Activated CD8-positive, alpha-beta memory T cell treated with anti-CD3 and anti-CD28 coated beads, Interleukin-2, amount 50 U/mL, for 48 hours (primary cell): ENCODE data around the gene STOX2.

ENCODE experiments used
- DNase-seq: peaks from one replicate; pipeline ENCODE4 v3.0.0-alpha.2; 2020

Gene STOX2, protein sequence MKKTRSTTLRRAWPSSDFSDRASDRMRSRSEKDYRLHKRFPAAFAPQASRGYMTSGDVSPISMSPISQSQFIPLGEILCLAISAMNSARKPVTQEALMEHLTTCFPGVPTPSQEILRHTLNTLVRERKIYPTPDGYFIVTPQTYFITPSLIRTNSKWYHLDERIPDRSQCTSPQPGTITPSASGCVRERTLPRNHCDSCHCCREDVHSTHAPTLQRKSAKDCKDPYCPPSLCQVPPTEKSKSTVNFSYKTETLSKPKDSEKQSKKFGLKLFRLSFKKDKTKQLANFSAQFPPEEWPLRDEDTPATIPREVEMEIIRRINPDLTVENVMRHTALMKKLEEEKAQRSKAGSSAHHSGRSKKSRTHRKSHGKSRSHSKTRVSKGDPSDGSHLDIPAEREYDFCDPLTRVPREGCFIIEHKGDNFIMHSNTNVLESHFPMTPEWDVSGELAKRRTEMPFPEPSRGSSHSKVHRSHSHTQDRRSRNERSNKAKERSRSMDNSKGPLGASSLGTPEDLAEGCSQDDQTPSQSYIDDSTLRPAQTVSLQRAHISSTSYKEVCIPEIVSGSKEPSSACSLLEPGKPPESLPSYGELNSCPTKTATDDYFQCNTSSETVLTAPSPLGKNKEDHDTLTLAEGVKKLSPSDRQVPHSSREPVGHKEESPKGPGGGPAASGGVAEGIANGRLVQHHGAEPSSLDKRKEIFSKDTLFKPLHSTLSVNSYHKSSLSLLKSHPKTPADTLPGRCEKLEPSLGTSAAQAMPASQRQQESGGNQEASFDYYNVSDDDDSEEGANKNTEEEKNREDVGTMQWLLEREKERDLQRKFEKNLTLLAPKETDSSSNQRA (N-terminal part only)

DNA sequence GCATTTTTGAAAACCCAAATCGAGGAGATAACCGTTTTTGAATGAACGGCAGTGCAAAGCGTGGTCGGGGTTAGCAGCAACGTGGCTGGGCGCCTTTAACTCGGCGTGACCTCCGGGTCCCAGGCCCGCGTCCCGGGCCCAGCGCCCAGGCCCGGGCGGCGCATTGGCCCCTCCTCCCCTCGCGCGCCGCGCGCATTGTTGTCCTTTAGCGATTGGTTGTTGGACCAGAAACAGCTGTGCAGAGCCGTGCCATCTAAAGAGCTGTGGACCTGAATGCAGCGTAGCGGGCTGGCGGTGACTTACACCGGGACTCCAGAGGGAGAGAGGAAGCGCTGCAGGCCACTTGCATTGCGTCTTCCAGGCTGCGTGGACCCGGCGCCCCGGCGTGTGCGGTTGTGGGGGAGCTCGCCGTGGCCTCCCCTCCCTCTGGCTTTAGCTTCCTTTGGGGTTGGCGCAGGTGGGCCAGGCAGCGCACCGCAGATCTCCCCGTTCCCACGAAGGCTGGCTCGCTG lies at the start of gene STOX2:
Gene STOX2, plus strand, starts transcription at position 227 of the 512 bp plus-strand sequence. CDS start 1,484 bp downstream, outside the sequence.
- peak; percentile 56 for DNase-seq

DNA sequence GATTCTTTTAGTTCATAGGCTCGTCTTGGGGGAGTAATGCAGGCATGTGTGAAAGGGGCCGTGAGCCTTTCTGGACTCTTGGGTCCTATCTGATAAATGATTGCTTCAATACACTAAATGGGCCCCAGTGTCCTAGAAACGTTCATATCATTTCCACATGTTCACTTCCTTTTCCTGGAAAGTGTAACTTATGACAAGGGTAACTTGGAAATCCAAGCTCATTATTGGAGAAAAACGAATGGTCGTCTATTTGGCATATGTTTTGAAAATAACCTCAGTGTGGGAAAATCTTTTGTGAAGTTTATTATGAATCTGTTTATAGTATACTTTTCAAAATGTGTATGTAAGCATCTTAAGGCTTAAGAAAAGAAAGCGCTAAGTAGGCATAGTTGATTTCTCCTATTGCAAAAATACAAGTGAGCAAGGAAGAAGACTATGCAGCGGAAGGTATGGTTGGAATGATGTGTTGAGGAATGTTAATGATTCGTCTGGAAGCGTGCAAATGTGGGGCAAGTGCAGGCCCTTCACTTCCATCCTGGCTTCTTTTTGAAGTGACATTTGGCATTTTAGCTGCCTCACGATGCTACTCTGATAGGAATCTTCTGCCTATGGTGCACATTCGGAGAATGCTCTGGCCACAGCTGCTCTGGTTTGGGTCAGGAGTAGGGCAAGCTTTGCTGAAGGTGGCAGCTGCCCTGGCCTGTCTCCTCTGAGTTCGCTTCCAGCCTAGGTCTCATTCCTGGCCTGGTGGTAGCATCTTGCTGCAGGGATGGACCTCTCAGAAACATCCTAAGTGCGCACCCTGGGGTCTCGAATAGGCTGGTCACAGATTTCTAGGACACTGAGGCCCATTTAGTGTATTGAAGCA lies 49.5 kb upstream of the STOX2 start:
- DNase-seq, result no peak

DNA sequence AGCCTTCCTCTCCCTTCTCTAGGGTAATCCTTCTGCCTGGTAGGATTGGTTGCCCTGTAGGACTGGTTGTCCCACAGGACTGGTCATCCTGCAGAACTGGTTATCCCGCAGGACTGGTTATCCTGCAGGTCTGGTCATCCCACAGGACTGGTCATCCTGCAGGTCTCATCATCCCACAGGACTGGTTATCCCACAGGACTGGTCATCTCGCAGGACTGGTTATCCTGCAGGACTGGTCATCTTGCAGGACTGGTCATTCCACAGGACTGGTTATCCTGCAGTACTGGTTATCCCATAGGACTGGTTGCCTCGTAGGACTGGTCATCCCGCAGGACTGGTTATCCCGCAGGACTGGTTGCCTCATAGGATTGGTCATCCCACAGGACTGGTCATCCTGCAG lies 48.1 kb upstream of the STOX2 start:
- DNase-seq, result no peak

DNA sequence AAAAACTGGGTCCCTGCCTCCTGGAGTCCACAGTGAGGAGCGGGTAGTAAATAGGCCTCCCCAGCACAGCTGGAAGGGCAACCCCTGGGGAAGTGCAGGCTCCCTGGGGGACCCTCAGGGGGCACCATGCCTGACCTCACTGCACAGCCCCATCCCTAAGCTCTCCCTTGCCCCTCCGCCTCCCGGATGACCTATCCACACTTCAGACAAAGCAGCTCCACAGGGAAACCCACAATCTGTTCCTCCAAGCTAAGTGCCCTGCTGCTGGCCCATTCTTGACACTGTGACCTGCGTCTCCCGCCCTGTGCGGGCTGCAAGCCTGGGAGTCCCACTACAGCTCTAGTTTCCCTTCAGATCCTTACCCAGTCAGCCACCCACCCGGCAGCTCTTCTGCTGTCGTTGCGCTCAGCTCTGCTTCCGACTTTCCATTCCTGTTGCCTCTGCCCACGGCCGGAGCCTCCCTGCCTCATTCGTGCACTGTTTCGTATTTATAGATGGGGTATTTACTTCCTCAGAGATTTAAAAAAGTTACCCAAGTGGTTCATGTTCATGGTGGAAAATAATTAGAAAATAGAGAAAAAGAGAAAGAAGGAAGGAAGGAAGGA lies 47.0 kb upstream of the STOX2 start:
- no peak for DNase-seq

DNA sequence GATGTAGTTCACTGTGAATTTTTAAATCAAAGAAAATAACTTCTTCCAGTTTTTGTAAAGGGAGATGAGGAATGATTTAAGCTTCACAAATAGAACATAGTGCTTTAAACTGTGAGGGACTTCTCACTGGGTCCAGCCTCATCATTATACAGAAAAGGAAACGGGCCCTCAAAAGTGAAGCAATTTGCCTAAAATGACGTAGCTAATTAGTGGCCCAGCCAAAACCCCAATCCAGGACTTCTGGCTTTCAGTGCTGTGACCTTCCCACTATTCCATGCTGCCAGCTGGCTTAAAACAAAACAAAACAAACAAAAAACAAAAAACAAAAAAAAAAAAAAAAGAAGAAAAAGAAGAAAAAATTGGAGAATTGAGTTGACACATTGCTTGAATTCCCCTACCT lies 45.0 kb upstream of the STOX2 start:
- DNase-seq, result no peak

DNA sequence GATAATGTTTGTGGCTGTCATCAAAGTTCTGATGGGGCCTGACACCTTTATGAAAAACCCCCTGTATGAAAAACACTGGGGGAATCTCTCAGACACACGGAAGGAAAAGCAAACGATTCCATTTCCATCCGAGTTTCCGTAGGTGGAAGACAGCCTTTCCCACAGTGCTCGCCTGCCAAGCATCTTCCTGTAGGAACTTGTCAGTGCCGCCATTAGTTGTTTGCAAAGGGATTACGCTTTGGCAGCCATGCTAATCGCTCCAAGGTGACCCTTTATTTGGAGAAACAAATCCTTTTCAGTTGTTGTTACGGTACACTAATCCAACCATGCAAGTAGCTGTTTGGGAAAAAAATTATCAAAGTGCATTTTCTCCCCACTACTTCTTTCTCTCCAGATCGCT lies 44.4 kb upstream of the STOX2 start:
- no peak for DNase-seq

DNA sequence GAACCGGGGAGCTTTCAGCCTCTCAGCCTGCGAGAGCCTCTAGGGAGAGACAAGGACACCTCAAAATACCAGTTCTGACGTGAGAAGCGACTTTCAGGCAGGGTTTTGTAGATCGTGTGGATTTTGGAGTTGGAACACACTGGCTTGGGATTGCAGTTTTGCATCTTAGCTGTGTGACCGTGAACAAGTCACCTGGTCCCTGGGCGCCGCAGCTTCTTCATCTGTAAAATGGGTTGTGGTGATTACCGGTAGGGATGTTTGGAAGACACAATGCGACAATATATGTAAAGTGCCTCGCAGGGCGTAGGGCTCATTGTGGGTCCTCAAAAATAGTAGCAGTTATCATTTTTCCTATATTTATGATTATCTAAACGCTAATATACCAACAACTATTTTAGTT lies 43.7 kb upstream of the STOX2 start:
- DNase-seq, result no peak

DNA sequence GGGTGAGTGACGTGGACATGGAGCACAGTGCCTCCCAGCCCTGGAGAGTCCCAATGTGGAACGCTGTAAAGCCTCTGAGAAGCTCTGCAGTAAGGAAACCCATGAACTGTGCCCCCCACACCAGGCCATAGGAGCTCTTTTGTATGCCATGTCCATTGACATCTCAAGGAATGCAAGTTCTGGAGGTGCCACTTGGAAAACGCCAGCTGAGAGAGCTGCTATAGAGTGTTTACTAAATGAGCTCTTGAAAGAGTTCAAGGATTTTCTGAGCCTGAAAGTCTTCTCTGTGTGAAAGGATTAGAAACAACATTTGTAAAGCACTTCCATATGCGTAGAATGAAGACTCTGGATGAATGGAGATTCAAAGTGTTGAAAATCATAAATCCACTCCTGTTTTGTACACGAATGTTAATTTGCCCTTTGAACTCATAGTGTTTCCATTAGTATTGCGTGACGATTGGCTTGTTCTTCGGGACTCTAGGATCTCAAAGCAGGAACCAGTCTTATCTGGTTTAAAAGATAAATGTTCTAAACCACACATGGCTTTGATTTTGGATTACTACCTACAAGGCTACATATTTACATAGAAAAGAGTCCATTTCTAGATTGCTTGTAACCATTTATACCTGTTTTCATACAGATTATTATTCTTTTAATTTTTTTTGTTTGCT lies 41.8 kb upstream of the STOX2 start:
- no peak for DNase-seq

DNA sequence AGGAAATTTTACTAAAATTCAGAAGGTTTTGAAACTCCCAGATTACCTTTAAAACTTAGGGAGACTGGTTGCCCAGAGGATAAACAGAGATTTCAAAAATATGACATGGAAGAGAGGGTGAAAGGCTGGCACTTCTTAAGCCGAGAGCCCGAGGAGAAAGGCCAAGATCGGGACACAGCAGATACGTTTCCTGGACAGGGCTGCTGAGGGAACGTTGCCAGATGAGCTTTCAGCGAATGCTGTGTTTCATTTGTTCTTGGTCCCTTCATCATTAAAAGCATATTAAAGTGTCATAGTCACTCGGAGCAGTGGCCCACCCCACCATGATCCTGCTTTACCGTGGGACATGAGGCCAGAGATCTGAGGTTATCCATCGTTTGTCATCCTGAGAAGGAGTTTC lies 37.9 kb upstream of the STOX2 start:
- DNase-seq, result no peak

DNA sequence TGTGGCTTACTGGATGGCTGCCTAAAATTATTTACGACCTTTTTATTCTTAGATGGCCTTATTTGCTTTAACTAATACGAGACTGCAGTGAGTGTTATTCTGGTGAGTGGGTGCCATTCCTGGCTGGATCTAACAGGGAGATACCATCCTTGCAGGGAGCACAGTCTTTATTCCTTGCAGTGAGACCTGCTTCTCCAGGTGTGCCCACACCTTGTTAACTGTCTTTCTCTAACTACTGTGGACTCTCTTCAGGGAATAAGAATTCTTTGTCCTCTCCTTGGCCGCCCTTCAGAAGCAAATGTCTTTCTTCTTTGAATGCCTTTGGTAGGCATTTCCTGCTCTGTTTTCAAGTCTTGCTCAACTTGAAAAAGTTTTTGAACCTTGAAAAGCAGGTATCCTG lies 34.1 kb upstream of the STOX2 start:
- DNase-seq, result no peak

DNA sequence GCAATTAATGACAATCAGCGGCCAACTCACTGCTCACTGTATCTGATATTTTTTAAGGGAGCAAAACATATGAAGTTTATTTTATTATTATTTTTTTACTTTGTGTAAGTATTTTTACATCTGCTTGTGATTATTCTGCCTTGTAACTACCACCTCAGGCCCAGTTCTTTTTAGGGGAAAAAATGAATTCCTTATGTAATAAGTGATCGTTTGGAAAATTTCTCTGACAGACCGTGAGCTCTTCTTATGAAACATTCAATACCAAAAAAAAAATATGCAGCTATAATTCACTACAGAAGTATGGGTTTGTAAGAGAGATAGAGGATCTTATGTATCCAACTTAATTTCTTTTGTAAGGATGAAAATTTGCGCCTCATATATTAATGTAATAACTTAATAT lies 33.5 kb upstream of the STOX2 start:
- DNase-seq, result no peak

DNA sequence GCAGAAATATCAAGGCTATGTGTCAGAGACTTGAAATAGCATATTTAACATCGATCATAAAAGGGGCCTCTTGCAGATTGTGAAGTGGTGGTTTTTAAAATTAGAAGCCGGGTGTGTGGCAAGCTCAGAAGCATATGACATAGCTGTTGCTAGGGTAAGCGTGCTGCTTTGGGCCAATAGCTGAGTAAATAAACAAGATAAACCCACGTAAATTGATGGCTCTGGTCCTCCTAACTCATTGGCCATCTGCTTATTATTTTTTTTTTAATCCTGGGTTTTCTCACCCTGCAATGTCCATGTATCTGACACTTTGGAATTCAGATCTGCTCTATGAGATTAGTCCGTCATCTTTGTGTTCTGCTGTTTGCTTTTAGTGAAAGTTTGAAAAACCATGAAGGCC lies 32.6 kb upstream of the STOX2 start:
- no peak for DNase-seq

DNA sequence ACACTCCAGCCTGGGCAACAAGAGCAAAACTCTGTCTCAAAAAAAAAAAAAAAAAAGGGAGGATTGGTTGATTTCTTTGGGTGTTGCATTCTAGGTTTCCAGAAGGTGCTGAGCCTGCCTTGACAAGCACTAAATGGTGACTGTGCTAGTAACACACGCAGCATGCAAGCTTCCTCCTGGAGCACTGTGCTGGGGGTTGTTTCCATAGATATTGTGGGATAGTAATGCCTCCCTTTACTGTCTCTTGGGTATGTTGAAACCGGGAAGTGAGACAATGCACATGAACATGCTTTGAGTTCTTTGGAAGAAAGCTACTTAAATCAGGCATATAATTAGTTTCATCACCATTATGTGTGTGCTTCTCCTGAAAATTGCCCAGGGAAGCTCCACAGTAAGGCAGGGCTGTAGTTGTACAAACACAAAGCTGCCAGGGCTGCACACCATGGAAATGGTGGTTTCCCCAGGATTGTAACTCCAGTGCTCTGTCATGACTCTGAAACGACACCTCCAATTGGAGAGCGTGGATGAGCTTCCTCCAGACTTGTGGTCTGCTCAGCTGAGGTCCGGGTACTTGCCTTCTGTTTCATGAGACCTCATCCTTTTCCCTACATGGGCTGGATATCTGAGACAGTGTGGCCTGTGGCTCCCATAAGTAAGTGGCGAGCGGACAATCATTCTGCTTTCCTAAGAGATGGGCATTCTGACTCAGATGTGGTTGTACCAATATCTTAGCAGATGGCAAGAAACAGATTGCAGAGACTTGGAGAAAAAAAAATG lies 31.5 kb upstream of the STOX2 start:
- DNase-seq, result no peak

DNA sequence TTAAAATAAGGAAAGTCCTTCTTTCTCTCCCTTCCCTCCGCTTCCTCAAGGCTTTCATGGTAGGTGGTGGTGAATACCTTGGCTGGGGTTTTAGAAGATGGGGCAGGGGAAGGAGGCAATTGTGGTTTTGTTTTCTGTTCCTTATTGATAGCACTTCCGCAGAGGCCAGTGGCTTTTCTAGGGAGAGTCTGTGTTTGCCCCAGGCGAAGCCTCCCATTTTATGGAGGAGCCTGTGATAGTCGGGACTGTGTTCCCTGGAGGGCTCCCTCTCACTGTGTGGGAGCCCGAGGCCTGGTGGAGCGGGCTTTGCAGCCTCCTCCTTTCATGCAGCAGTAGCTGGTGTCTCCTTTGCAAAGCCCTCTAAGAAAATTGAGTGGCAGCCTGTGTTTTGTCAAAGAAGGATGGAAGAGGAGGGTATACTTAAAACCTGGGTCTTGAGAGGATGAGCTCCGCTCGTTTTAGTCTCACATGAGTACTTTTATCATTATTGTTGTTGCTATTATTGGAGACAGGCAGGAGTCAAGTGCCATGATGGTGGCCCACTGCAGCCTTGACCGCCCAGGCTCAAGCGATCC lies 29.8 kb upstream of the STOX2 start:
- DNase-seq, result no peak

DNA sequence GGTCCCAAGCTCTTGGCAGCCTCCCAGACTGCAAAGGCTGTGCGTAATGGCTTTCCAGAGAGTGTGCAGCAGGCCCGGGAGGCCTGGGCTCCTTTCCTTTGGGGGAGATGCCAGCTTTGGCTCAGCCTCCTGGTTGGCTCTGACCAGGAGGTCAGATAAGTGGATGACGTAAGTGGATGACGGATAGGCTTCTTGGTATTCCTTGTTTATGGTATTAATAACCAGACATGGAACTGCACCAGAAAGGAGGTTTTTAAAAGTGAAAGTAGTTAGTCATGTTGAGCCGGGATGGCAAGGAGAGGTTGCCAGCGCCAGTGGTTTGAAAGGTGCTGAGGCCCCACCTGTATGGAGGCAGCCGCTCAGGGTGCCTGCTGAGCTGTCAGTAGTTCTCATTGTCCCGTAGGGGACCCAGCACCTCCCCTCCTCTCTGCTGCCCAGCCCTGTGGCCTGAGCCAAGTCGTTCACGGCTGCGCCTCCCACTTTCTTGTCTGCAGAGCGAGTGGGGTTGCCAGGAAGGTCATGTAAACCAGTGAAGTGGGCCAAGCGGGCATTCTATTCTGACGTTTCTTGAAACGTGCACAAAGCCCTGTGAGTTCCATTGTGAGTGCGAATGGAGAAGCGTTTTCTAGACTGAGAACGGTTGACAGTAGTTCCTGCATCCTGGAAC lies 28.7 kb upstream of the STOX2 start:
- no peak for DNase-seq

DNA sequence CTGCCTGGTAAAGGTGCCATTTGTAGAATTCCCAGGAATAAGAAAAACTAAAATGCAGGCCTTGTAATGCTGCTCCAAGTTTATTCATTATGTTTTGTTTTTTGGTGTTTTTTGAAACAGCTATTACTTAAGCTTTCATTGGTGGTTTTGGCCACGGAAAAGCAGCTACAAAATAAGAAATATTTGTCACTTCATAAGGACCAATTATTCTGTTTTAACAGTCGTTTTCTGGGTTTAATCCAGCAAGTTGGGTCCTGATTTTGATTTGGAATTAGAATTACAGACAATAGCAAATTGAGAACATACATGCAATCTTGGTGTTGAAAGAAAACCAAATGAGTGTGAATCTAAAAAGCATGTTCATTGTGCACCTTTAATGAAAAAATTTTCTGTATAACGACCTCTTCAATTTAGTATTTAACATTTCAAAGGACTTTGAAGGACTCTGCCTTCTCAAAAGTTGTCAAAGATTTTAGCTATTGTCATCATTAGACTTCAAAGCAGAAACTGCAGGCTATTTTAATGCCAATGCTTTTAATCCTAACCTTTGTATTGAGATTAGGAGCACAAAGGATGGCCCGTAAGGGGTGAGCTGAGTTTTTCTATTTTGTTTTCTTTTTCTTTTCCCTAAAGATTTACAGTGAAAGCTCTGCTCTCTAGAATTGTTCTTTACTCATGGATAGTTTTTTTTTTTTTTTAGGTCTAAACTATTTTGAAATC lies 26.7 kb upstream of the STOX2 start:
- no peak for DNase-seq

DNA sequence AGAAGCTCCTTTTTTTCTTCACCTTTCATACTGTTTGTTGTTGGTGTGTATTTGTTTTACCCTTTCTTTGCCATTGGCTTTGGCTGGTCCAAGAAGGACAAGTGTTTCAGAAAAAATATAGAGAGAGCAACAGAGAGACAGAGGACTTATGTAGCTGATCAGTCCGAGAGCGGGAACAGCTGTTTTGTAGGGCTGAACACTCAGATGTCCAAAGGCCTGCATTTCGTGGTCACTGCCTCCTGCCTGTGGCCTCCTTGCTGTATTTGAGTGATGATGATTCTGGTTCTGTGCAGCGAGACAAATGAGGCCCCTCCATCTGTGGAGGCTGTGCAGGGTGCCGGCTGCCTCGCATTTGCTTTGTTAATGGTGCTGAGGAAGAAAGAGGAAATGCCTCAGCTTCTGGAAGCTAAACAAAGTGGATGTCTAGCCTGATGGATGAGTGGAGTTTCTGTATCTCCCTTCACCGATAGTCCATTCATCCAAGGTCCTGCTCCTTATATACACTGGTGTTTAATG lies 19.8 kb upstream of the STOX2 start:
- no peak for DNase-seq

DNA sequence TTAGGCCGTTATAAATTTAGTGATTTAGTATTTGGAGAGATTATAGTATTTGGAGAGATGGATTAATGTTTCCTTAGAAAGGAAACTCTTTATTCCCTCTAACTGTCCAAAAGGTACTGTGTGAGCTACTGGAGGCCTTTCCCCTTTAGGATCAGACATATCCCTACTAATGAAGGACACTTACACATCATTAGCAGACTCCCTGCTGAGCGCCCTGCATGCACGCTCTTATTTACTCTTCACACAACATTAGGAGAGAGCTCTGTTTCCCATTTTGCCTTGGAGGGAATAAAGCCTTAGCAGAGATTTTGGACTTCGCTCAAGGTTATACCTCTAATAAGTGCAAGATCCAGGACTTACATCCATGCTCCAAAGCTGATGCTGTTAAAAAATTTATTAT lies 17.8 kb upstream of the STOX2 start:
- no peak for DNase-seq

DNA sequence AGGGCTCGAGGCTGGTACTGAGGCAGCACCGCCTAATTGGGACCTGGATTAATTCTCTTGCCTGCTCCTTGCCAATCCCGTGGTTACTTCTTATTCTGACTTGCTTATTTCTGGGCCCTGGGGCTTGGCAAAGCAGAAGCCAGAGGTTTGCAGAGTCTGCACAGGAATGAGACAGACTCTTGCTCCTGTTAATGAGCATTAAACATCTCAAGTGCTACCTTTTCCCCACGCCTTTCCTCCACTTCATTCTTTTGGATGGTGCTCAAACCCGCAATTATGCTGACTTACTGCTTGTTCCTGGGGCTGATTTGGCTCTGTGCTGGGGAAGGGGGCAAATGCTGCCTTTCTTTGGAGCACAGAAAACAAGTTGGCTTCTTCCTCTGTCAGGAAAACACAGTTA lies 16.5 kb upstream of the STOX2 start:
- DNase-seq, result no peak
